Vagina (tissue), 2 donors: Measurements from ENCODE around the gene CRIP2. TPM values are rescaled to one million over a fixed set of nuclear protein-coding genes. Genes with fewer than 3 reads are reported as not detected.

ENCODE experiments used
- DNase-seq, 2 donors: peaks; one replicate each; pipeline ENCODE4 v3.0.0-alpha.2; 2017; ENCODE audit errors: extremely low spot score in 2 of 2
- H3K27ac ChIP-seq: fragments of 200-600 bp; sonication (generic); one replicate; pipeline ENCODE4 v1.5.1; 2019
- H3K27me3 ChIP-seq: fragments of 200-600 bp; sonication (generic); one replicate; pipeline ENCODE4 v1.5.1; 2019
- H3K36me3 ChIP-seq, 2 donors: fragments of 200-600 bp; sonication (generic); one replicate each; pipeline ENCODE4 v1.5.1; 2017 to 2019
- H3K4me1 ChIP-seq: fragments of 200-600 bp; sonication (generic); one replicate; pipeline ENCODE4 v1.5.1; 2019
- H3K4me3 ChIP-seq, 2 donors: fragments of 200-600 bp; sonication (generic); 1 replicate in 1 of 2; 2 replicates in 1 of 2; pipeline ENCODE4 v1.5.1; 2016 to 2019
- H3K9me3 ChIP-seq: fragments of 200-600 bp; sonication (generic); one replicate; pipeline ENCODE4 v1.5.1; 2019
- POLR2A ChIP-seq, 2 donors: fragments of 450-650 bp; IDR thresholded peaks; one replicate each; pipeline ENCODE4 v1.6.1; 2017; ENCODE audit warnings: antibody characterized with exemption in 2 of 2, mild to moderate bottlenecking in 2 of 2, moderate library complexity in 2 of 2
- POLR2AphosphoS5 ChIP-seq, 2 donors: sonication (generic); formaldehyde crosslinking; IDR thresholded peaks; one replicate each; pipeline ENCODE4 v1.9.0; 2017; ENCODE audit warnings: antibody characterized with exemption in 2 of 2, mild to moderate bottlenecking in 2 of 2, low read depth in 1 of 2; ENCODE audit not compliant: insufficient read depth in 1 of 2
- intact Hi-C: fragments of 100-400 bp; cut with DNase I; formaldehyde crosslinking; loops from one replicate; pipeline ENCODE4 v1.15.1; 2023
- total RNA-seq: library from RNA; depleted of rRNA; stranded (reverse); fragments of >200 nt; gene quantifications from one replicate; pipeline ENCODE4 v1.2.3, GENCODE V29; 2016
- TF ChIP-seq, protein P1 (sequence below), 3 experiments: fragments of 450-650 bp in 2 of 3; fragments of 200-600 bp in 1 of 3; sonication (generic) in 1 of 3; IDR thresholded peaks; one replicate each; pipeline ENCODE4 v1.5.1; 2017 to 2019; ENCODE audit warnings: antibody characterized with exemption in 3 of 3, mild to moderate bottlenecking in 2 of 3, moderate library complexity in 2 of 3

The CRIP2 gene
- total RNA-seq, 1 donor from 2014 or later, result 126 TPM

DNA sequence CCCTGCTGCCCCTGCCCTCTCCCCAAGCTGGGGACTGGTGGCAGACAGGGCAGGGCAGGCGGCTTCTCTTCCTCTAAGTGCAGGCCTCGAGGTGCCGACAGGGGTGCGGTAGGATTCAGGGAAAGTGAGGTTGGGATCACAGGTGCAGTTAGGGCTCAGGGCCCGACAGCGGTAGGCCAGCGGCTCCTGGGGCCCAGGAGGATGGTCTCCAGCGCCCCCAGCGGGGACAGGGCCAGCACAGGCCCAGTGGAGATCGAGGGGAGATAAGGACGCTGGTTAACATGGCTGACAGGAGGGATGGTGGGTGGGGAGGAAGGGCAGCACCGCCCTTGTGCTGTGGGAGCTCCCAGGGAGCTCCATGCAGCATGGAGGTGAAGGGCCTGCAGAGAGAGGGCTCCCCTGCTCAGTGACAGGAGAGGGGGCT lies 11.1 kb downstream of the CRIP2 start:
- no peaks in the 10 kb centered on the region for H3K36me3 ChIP-seq
- no peak for DNase-seq
- peak overlapping the region; percentile 97 for H3K27ac ChIP-seq
- TF ChIP-seq POLR2A (IDR thresholded peaks at IDR 0.05) (no peak), POLR2AphosphoS5 (IDR thresholded peaks at IDR 0.05; ENCODE audit: insufficient read depth in 1 of 2, low read depth in 1 of 2) (no peak)
- TF ChIP-seq, protein P1, sequence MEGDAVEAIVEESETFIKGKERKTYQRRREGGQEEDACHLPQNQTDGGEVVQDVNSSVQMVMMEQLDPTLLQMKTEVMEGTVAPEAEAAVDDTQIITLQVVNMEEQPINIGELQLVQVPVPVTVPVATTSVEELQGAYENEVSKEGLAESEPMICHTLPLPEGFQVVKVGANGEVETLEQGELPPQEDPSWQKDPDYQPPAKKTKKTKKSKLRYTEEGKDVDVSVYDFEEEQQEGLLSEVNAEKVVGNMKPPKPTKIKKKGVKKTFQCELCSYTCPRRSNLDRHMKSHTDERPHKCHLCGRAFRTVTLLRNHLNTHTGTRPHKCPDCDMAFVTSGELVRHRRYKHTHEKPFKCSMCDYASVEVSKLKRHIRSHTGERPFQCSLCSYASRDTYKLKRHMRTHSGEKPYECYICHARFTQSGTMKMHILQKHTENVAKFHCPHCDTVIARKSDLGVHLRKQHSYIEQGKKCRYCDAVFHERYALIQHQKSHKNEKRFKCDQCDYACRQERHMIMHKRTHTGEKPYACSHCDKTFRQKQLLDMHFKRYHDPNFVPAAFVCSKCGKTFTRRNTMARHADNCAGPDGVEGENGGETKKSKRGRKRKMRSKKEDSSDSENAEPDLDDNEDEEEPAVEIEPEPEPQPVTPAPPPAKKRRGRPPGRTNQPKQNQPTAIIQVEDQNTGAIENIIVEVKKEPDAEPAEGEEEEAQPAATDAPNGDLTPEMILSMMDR (IDR thresholded peaks at IDR 0.05), result no peak
- intact Hi-C loops, result loop anchor here (5.0 kb wide), 2 partner anchors 113 to 183 kb away; partner anchors contain the start of gene BRF1
- peaks cover 95% of the 10 kb centered on the region for H3K4me1 ChIP-seq
- no peaks in the 10 kb centered on the region for H3K27me3 ChIP-seq
- H3K4me3 ChIP-seq, result no peak overlapping the region
- no peaks in the 10 kb centered on the region for H3K9me3 ChIP-seq

- peak within 1 kb of the TSS; percentile 48 to 57 for H3K4me3 ChIP-seq
- H3K27me3 ChIP-seq, result no peaks in the 10 kb centered on the region
- TF ChIP-seq, protein P1 (IDR thresholded peaks at IDR 0.05), result no peak
- TF ChIP-seq POLR2A (IDR thresholded peaks at IDR 0.05) (no peak), POLR2AphosphoS5 (IDR thresholded peaks at IDR 0.05; ENCODE audit: insufficient read depth in 1 of 2, low read depth in 1 of 2) (no peak)
- peak within 1 kb of the TSS; percentile 97 for H3K27ac ChIP-seq
- H3K4me1 ChIP-seq, result peaks cover 90% of the 10 kb centered on the region
- no peaks in the 10 kb centered on the region for H3K36me3 ChIP-seq
- intact Hi-C loops, result loop anchor here (5.0 kb wide), 2 partner anchors 114 to 184 kb away; partner anchors contain the start of gene BRF1
- no peaks in the 10 kb centered on the region for H3K9me3 ChIP-seq
- DNase-seq, result no peak
These were observed 11.7 kb downstream of the CRIP2 start, which contains the start of gene CRIP1 for GRCh38 chr14:105486163-105486973. CRIP1 (plus strand) TSS chr14:105486886; CDS start chr14:105487260, 374 bp downstream.

DNA sequence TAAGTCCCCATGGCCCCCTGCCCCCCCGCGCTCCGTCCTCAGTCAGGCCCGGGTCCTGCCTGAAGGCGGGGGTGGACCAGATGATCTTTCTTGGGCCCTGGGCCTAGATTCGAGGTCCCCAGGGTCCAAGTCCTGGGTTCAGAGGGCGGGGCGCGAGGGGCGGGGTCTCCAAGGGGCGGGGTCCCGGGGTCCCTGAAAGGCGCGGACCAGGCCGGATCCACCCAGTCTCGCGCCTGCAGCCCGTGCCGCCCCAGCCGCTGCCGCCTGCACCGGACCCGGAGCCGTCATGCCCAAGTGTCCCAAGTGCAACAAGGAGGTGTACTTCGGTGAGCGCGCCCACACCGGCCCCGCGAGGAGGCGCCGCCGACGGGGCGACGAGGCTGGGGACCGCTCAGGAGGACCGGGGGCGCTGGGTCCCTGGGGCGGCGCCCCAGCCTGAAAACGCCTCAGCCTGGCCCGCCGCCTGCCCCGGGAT lies 12.4 kb downstream of the CRIP2 start:
- no peaks in the 10 kb centered on the region for H3K36me3 ChIP-seq
- H3K4me3 ChIP-seq, result peak overlapping the region; percentile 48 to 57
- peak overlapping the region; percentile 97 for H3K27ac ChIP-seq
- H3K4me1 ChIP-seq, result peaks cover 90% of the 10 kb centered on the region
- no peaks in the 10 kb centered on the region for H3K9me3 ChIP-seq
- no peaks in the 10 kb centered on the region for H3K27me3 ChIP-seq
- intact Hi-C loops, result loop anchor here (5.0 kb wide), 2 partner anchors 115 to 185 kb away; partner anchors contain the start of gene BRF1
- TF ChIP-seq POLR2A (IDR thresholded peaks at IDR 0.05) (peak in 1 of 2 donors; percentile 37), POLR2AphosphoS5 (IDR thresholded peaks at IDR 0.05; ENCODE audit: insufficient read depth in 1 of 2, low read depth in 1 of 2) (peak in 1 of 2 donors; percentile 67)
- TF ChIP-seq, protein P1 (IDR thresholded peaks at IDR 0.05), result no peak
- no peak for DNase-seq

DNA sequence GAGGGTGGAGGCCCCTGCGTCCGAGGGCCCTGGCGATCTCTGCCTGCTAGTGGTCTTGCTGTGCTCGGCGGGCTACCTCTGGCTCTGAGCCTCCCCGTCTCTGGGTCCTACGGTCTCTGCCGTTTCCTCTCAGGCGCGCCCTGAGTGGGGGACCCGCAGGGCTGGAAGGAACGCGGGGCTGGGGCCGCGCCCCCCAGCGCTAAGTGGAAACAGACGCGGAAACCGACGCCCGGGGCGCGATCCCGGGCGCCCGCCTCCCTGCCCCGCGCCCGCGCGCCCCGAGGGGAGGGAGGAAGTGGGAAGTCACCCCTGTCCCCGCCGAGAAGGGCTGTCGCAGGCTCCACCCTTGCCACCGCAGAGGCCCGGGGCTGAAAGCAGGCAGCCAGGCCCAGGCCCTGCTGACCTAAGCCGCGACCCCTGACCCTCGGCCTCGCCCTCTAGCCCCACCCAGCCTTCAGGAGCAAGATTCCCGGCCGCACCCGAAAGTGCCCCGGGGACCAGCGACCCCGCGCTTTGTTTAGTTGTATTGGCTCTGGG lies 12.9 kb downstream of the CRIP2 start:
- intact Hi-C loops, result loop anchor here (5.0 kb wide), 2 partner anchors 115 to 185 kb away; partner anchors contain the start of gene BRF1
- peak overlapping the region; percentile 97 for H3K27ac ChIP-seq
- no peaks in the 10 kb centered on the region for H3K36me3 ChIP-seq
- H3K9me3 ChIP-seq, result no peaks in the 10 kb centered on the region
- H3K27me3 ChIP-seq, result no peaks in the 10 kb centered on the region
- DNase-seq, result no peak
- peak overlapping the region; percentile 48 to 57 for H3K4me3 ChIP-seq
- peaks cover 89% of the 10 kb centered on the region for H3K4me1 ChIP-seq
- TF ChIP-seq POLR2AphosphoS5 (IDR thresholded peaks at IDR 0.05; ENCODE audit: insufficient read depth in 1 of 2, low read depth in 1 of 2), result no peak
- no peak for TF ChIP-seq POLR2A (IDR thresholded peaks at IDR 0.05)
- TF ChIP-seq, protein P1 (IDR thresholded peaks at IDR 0.05), result no peak
